Cerebellar nuclear complex (tissue), 1 donor: ENCODE results near the gene NRXN2.
"Not testable (repeated sequence)": the region's sequence is repeated elsewhere in the genome, so short reads cannot be mapped to it uniquely, and the experiment has no call there.

Source experiments
- DNase-seq, 2 experiments: peaks; one replicate each; lab custom pipeline; 2025; lab: John Stamatoyannopoulos, UW

Gene NRXN2

DNA sequence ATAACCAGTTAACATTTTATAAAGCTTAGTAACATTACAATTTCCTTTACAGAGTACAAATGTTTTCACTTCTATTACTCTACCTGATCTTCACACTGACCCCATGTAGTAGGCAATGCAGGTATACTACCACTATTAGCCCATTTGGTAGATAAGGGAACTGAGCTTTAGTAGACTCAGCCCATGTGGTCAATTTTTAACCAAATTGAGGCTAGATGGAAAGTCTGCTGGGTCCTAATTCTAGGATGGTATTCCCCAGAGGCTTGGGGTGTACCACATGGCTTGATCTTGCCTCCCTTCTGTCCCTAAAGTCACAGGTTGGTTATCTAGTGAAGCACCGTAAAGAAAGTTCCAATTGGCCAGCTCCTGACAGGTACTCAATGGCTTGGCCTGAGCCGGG lies 48.2 kb downstream of the NRXN2 start:
- DNase-seq: no peak

DNA sequence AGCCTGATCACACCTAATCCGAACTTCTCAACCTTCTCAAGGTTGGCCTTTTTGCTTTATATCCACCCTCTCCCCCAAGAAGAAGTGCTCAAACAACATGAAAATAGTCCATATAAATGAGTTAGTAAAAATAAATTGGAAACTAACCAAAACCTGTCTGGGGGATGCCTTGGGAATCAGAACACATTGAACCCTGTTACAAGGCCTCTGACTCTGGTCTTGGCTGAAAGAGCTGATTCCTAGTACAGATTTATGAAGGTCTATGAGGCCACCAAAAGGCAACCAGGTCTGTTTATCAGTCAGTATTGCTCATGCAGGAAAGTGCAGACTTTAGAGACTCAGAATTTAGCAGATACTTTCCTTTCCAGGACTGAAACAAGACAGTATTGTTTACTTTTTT lies 49.7 kb downstream of the NRXN2 start:
- no peak for DNase-seq

DNA sequence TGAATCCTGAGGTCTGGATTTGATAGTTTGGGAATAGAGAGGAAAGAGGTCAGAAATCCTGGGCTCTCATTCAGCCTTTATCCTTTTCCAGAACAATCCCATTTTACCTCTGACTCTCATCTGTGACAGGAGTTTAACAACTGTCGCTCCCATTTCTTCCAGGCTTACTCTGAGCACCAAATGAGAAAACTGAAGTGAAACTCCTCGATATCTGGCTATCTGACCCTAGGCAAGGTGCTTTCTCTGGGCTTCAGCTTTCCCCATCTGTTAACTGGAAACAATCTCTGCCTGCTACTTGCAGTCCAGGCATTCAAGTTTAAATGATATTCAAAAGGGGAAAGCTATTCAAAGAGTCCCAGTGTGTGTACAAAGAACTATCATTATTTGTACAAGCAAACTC lies 50.1 kb downstream of the NRXN2 start:
- no peak for DNase-seq

DNA sequence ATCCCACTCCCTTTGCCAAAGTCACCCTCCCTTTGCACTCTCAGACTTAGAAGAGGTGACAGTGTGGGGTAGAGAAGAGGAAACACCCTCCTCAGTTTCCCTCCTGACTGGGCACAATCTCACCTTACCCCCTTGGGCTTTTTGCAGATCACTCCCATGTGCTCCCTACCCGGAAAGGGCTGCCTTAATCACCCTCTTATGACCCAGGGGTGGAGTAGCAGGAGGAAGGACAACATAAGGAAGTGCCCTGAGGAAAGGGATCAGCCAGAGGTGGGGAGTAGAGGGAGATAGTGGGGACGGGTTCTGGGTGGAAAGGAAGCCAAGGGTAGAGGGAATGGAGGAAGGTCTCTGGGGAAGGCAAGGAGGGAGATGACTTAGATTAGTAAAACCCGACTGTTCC lies 52.0 kb downstream of the NRXN2 start:
- DNase-seq: no peak

DNA sequence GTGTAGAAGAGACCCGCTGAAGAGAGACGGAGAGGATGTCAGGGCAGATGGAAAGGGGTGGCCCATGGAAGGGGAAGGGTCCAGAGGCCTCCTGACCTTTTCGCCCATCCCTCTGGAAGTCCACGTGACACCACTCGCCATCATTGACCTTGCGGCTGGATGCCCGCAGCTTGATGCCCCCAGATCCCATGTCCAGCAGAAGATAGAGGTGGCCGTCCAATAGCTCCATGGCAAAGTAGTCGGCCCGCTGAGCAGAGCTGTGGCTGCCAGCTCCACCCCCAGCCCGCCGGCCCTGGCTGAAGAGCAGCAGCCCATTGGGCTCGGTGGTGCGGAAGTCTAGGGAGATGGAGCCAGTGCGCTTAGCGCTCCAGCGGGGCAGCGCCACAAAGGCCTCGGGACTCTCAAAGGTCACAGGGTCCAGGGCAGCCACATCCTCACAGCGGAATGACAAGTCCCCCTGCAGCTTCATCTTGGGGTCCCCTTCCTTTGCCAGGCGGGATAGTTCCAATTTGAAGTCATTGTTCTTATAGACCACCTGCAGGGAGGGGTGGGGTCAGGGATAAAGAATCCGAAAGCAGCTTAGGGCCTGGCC lies 55.7 kb downstream of the NRXN2 start:
- no peak for DNase-seq

DNA sequence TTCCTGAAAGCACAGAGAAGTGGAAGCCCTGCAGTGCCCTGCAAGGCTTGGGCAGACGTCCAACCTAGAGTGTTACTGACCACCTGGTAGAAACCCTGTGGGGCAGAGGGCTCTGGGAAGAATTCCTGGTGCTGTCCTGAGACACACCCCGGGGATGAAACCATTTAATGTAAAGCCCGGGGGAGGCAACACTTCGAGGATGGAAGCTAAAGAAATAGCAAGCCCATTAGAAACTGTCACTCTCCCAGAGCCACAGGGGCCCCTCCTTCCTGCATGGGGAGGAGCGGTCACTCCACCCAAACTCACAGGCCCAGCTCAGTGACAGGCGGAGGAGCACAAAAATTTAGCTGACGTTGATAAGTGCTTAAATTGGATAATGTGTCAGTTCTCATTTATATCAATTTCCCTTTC lies 57.6 kb downstream of the NRXN2 start:
- no peak for DNase-seq

DNA sequence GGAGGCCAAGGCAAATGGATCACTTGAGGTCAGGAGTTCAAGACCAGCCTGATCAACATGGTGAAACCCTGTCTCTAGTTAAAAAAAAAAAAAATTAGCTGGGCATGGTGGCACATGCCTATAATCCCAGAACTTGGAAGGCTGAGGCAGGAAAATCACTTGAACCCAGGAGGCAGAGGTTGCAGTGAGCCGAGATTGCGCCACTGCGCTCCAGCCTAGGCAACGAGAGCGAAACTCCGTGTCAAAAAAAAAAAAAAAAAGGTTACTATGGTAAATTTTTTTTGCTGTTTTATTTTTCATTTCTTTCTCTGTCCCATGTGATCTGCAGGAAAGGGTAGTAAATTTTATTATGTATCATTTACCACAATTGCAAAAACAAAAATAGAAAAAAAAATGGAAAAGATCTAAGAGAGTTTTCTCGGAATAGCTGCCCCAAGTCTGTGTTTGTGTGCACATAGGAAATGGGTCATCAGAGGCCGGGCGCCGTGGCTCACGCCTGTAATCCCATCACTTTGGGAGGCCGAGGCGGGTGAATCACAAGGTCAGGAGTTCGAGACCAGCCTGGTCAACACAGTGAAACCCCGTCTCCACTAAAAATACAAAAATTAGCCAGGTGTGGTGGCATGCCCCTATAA lies 58.6 kb downstream of the NRXN2 start:
- DNase-seq: not testable (repeated sequence)

DNA sequence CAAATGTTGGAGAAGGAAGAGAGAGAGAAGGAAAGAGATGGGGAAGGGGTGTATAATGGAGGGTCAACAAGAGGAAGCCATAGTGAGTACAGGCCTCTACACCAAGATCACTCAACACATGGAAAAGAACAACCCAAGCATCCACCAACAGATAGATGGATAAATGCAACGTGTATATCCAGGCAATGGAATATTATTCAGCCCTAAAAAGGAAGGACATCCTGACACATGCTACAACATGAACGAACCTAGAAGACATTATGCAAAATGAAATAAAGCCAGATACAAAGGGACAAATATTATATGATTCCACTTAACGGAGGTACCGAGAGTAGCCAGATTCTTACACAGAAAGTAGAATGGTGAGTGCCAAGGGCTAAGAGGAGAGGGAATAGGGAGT lies 59.3 kb downstream of the NRXN2 start:
- no peak for DNase-seq

DNA sequence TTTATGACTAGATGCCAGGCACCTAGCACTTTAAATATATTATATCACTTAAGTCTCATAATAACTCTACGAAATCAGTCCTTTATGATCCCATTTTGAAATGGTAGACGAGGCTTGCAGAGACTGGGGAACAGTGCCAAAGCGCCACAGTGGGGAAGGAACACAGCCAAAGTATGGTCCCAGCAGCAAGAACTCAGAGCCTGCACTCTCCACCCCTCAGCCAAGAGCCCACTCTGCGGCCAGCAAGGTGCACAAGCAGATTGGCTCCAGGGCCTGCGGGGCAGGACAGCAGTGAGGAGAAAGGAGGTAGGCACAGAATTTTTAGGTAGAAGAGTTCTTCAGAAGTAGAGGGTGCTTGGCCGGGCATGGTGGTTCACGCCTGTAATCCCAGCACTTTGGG lies 61.4 kb downstream of the NRXN2 start:
- no peak for DNase-seq

DNA sequence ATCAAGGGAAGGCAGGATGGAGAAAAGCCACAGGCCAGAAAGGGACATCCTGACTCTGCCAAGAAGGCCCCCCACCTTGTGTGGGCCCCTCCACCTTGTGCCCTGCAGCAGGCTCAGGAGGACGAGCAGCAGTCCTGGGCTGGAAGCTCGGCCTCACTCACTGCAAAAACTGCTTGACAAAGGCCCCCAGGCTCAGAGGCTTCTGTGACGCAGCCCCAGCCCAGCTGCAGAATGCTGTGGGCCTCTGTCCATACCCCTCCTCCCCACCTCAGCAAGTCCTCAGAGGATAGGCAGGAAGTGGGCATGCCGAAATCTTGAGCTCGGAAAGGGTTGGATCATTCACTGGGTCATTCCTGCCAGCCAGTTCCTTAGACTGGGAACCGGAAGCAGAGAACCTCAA lies 61.9 kb downstream of the NRXN2 start:
- DNase-seq: no peak

DNA sequence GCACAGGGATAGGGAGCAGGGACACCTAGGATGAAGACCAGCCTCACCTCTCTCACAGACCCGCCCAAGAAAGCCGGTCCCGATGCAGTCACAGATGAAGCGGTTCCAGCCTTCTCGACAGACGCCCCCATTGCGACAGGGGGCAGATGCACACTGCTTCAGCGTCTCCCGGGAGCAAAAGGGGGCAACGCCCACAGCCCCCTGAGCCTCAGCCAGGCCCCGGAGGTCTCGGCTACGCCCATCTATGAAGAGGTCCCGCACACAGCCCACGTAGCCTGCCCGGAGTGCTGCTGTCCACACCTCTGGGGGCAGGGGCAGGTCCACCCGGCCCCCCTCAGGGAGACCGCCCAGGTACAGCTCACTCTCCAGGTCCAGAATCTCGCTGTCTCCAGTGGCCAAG lies 62.3 kb downstream of the NRXN2 start:
- no peak for DNase-seq

DNA sequence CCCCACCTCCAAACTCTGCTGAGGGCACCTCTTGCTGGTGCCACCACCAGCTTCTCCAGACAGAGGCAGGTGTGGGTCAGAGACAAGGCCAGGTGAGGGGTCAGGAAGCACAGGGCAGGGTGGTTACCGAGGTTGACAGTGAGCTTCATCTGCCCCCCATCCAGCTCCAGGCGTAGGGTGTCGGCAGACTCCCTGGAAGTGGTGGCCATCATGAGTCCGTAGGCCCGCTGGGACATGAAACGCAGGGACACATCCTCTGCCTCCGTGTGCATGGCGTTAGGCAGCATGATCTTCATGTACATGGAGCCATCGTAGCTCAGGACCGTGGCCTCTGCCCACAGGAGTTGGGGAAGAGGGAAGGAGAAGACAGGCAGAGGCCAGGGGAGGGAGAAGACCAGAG lies 62.8 kb downstream of the NRXN2 start:
- no peak for DNase-seq

DNA sequence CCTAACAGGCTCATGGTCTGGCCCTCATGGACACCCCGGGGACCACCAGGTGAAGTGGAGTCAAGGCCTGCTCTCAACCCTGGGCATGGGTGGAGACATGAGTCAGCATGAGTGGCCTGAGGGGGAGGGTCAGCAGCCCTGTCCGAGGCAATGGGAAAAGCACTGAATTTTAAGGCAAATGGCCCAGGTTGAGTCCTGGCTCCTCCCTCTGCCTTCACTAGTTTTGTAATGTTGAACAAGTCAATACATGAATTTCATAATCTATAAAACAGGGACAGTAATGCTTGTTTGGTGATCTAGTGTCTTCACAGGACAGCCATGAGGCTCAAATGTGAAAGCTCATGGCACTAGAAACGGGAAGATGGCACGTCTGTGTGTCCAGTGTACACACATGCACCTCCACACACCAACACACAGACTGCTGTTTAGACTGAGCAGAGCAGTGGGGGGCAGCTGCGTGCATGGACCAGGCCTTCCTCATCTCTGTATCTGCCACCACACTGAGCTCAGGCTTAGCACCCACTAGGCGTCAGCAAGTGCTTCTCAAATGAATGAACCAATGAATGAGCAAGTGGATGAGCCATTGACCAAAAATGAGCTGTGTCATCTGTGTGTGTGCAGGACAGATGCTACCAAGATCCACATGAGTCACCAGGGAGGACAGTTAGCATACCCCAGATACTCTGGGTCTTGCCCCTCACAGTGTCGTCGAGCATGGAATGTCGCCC lies 63.4 kb downstream of the NRXN2 start:
- DNase-seq: no peak

DNA sequence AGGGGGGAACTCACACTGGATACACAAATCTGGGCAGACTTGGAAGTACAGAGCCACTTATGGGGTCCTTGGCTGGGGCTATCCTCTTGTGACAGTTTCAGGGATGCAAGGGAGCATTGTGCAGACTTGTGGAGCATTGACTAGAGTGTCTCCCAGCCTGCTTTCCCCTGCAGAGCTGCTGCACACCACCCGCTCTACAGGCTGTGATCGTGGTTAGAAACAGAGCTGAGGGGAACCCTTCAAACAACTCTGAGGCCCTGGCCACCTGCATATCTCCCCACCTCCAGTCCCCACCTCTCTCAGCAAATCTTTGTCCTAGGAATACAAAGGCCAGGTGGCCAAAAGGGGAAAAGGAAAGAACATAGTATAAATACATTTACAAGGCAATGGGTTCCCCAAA lies 64.7 kb downstream of the NRXN2 start:
- no peak for DNase-seq

DNA sequence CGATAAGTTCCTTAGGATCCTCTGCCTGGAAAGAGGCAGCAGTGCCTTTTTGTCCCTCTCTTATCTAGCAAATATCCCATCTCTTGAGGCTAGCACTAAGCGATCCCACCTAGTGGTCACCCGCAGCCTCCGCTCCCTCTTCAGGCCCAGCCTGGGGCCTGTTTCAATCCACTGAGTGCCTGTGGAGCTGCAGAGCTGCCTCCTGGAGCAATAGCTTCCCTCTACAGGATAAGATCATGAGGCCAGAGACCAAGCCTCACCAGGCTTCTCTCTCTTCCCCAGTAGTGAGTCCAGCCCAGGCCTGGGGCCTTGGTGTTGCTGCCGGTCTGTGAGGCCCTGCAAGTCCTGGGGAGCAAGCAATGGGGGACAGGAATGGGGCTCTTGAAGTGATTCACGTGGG lies 66.1 kb downstream of the NRXN2 start:
- DNase-seq: no peak

DNA sequence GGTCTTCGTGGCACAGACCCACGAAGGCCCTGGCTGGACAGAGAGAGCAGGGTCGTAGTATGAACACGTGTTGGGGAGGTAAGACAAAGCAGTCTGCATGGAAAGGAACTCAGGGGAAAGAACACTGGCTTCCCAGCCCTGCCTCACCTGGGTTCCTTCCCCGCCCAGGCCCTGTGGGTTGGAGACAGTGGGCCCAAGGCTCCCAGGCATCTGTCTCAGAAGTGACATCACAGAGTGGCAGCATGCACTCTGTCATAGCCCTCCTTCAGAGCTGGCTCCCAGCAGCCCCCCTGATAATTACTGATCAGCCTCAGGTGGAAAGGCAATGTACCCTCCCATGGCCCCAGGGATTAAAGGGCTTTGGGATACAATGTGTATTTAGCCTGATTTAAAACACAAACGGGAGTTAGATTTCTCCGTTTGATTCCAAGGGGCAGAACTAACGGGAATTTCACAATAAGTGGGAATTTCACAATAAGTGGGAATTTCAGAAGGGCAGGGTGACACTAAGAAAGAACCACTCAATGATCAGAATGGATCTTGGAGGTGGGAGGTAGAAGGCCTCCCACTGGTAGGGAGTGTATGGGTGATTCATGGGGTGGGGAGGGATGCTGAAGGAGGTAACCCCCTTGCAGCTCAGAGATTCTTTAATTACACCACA lies 66.9 kb downstream of the NRXN2 start:
- DNase-seq: no peak

DNA sequence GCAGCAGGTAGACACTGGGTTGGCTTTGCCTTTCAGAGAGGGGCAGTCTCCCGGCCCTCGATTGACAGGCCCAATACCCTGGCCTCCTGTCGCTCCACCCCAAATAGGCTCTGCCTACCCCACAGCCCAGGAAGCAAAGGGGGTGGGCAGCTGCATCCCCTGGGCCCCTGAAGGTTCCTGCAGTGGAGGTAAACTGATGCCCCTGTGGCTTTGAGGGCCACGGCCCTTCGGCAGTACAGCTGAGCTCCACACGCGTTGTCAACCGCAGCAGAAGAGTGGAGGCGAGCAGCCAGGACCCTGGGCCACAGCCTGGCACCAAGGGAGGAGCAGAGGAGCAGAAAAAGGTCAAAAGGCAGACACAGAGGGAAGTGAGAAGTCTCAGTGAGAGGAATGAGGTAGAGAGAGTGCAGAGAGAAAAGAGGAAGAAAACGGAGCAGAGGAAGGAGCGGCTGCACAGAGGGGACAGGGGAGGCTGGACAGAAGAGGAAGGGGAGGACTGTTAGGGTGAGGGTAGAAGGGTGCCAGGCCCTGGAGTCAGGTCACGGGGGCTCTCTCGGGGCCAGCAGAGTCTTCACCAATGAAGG lies 67.9 kb downstream of the NRXN2 start:
- DNase-seq: no peak

DNA sequence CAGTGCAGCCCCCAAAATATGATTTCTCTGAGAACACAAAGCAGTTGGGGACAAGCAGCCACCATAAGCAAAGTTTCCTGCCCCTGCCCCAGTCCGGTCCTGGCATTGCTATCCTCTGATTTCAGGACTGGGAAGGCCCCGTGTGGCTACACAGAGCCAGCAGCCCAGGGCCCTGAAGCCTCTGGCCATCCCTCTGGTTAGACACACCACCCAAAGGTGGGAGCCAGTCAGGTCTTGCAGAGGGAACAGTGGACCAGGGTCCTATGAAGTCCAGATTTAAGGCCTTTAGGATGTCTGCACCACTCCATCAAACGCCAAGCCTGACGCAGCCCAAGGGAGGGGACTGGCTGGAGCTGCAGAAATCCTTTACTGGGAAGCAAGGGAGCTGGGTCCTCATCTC lies 68.6 kb downstream of the NRXN2 start:
- DNase-seq: no peak

DNA sequence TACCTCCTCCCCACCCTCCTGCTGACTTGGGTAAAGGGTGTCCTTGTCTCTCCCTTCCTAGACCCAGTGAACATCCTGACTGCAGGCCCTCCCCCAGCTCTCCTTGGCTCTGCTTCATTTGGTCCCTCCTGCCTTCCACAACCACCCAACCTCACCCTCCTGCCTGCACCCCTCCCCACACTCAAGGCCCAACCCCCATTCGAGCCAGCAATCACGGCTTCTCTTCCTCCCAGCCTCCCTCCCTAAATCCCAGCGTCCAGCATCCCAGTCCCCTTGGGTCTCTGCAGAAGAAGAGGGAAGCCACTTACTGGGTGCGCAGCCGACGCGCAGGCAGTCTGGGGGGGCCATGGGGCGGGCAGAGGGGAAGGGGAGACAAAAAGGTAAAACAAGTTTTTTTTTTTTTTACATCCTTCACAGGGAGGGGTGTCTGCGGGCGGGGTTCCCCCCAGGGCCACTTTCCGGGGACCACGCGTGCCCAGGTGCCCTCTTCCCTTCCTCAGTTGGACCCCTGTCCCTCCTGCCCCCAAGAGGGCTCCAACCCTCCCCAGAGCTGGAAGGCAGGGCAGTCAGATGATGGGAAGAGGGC lies 69.5 kb downstream of the NRXN2 start:
- no peak for DNase-seq

DNA sequence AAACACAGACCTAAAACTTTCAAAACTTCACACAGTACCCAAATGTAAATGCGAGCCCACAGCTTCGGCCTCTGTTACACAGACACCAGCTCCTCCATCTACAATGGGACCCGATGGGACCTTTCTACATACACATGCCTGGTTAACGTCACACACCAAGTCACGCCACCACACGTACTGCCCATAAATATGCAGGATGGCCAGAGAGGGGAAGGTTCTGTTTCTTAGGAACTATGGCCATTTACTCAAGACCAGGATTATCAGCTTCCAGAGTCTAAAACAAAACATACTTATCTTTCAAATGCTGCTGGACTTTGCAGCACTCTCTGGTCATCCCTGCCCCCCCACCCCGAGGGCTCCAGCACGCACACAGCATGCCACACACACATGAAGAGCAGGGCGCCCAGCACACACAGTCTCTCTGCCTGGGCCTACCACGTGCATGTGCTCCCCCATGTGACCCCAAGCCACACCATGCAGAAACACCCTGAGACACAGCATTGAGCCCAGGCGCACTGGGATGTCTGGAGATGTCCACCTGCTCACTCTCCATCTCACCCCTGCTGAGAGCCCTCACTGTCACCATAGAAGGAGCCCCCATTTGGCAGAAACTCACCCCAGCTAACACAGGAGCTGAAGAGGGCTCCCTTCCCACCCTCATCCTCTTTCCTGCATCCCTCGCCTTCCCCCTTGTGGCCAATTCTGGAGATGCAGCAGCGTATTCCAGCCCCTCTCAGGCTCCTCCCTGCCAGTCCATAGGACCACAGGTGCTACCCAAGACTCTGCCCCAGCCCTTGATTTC lies 70.2 kb downstream of the NRXN2 start:
- DNase-seq: peak in 1 of 2 experiments; percentile 64

DNA sequence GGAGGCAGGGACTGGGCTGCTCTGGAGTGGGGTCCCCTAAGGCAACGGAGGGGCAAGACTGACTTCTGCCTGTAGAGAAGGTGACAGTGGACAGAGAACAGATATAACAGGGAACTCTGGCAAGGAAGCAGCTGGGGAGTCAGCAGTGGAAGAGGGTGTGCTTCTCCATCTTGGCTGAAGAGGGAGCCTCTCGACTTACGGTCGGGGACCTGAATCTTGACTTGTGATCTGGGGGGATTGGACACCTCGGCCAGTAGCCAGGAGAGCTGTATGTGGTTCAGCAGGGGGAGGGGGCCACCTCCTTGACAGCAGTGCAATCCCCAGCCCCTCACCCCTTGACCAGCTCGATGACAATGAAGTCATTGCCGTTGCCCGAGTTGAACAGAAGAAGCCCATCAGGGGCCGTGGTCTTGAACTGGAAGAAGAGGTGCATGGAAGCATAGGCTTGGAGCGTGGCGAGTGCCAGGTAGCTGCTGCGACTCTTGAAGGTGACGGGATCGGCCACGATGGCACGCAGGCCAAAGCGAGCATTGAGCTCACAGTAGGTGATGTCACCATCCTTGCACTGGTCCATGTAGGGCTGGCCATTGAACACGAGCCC lies 72.0 kb downstream of the NRXN2 start:
- DNase-seq: no peak
